GM21367 (cell line): ENCODE results near the gene SLC25A30.
"Not testable (repeated sequence)": the region's sequence is repeated elsewhere in the genome, so short reads cannot be mapped to it uniquely, and the experiment has no call there.

Experiments
- ATAC-seq: cut with Tn5 transposase; IDR thresholded peaks from one replicate; pipeline ENCODE4 v1.9.1; 2021; ENCODE audit not compliant: unreplicated experiment

SLC25A30 gene

GRCh38 chr13:45432737-45433380 is 14.7 kb upstream of the SLC25A30 start:
- no peak for ATAC-seq

- ATAC-seq = not testable (repeated sequence)
These were observed 8.1 kb upstream of the SLC25A30 start for GRCh38 chr13:45426056-45426841.

GRCh38 chr13:45422731-45423292 is 4.6 kb upstream of the SLC25A30 start:
- ATAC-seq = no peak

GRCh38 chr13:45419945-45420344 is 1.8 kb upstream of the SLC25A30 start:
- no peak for ATAC-seq

- ATAC-seq = not testable (repeated sequence)
These were observed 1.2 kb upstream of the SLC25A30 start for GRCh38 chr13:45419389-45419788.

GRCh38 chr13:45416516-45417128 is 1.6 kb downstream of the SLC25A30 start:
- ATAC-seq = no peak

GRCh38 chr13:45415112-45415511 is 3.1 kb downstream of the SLC25A30 start:
- no peak for ATAC-seq

- no peak for ATAC-seq
These were observed 4.3 kb downstream of the SLC25A30 start for GRCh38 chr13:45413826-45414307.

- ATAC-seq = no peak
These were observed 5.7 kb downstream of the SLC25A30 start for GRCh38 chr13:45412274-45413049.

- no peak for ATAC-seq
These were observed 6.5 kb downstream of the SLC25A30 start for GRCh38 chr13:45411631-45412030.

- ATAC-seq = no peak
These were observed 7.0 kb downstream of the SLC25A30 start for GRCh38 chr13:45411221-45411620.

- ATAC-seq = no peak
These were observed 7.7 kb downstream of the SLC25A30 start for GRCh38 chr13:45410466-45410865.

GRCh38 chr13:45410001-45410400 is 8.2 kb downstream of the SLC25A30 start:
- ATAC-seq = no peak

- no peak for ATAC-seq
These were observed 11.8 kb downstream of the SLC25A30 start for GRCh38 chr13:45406421-45406820.

GRCh38 chr13:45403081-45403480 is 15.1 kb downstream of the SLC25A30 start:
- ATAC-seq = no peak

- no peak for ATAC-seq
These were observed 15.5 kb downstream of the SLC25A30 start for GRCh38 chr13:45402641-45403040.

GRCh38 chr13:45401314-45401713 is 16.9 kb downstream of the SLC25A30 start:
- no peak for ATAC-seq

- ATAC-seq = no peak
These were observed 19.3 kb downstream of the SLC25A30 start for GRCh38 chr13:45398877-45399276.

GRCh38 chr13:45396533-45397095 is 21.6 kb downstream of the SLC25A30 start:
- no peak for ATAC-seq

GRCh38 chr13:45393941-45394570 is 24.1 kb downstream of the SLC25A30 start:
- no peak for ATAC-seq
